ENCODE measurements around the gene ATP4B.
"Not testable (repeated sequence)": the region's sequence is repeated elsewhere in the genome, so short reads cannot be mapped to it uniquely, and the experiment has no call there.

DNA sequence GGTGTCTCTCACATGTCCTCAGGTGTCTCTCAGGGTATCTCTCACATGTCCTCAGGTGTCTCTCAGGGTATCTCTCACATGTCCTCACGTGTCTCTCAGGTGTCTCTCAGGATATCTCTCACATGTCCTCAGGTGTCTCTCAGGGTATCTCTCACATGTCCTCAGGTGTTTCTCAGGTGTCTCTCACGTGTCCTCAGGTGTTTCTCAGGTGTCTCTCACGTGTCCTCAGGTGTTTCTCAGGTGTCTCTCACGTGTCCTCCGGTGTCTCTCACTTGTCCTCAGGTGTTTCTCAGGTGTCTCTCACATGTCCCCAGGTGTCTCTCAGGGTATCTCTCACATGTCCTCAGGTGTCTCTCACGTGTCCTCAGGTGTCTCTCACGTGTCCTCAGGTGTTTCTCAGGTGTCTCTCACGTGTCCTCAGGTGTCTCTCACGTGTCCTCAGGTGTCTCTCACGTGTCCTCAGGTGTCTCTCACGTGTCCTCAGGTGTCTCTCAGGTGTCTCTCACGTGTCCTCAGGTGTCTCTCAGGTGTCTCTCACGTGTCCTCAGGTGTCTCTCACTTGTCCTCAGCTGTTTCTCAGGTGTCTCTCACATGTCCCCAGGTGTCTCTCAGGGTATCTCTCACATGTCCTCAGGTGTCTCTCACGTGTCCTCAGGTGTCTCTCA is 33.2 kb downstream of the ATP4B start:
- TF ChIP-seq, protein P1, sequence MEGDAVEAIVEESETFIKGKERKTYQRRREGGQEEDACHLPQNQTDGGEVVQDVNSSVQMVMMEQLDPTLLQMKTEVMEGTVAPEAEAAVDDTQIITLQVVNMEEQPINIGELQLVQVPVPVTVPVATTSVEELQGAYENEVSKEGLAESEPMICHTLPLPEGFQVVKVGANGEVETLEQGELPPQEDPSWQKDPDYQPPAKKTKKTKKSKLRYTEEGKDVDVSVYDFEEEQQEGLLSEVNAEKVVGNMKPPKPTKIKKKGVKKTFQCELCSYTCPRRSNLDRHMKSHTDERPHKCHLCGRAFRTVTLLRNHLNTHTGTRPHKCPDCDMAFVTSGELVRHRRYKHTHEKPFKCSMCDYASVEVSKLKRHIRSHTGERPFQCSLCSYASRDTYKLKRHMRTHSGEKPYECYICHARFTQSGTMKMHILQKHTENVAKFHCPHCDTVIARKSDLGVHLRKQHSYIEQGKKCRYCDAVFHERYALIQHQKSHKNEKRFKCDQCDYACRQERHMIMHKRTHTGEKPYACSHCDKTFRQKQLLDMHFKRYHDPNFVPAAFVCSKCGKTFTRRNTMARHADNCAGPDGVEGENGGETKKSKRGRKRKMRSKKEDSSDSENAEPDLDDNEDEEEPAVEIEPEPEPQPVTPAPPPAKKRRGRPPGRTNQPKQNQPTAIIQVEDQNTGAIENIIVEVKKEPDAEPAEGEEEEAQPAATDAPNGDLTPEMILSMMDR (IDR thresholded peaks at IDR 0.05; ENCODE audit: low read length): not testable (repeated sequence)
- TF ChIP-seq EZH2 (IDR thresholded peaks at IDR 0.05; ENCODE audit: borderline replicate concordance, low read length): not testable (repeated sequence)
